Mononuclear cell (primary cell): Measurements from ENCODE around the gene PCDHB4. TPM values are rescaled to one million over a fixed set of nuclear protein-coding genes. Genes with fewer than 3 reads are reported as not detected.
"Not testable (repeated sequence)": the region's sequence is repeated elsewhere in the genome, so short reads cannot be mapped to it uniquely, and the experiment has no call there.

Experiments
- H3K27me3 ChIP-seq: 2 replicates; pipeline ENCODE4 v1.6.0; 2011; ENCODE audit warnings: low read length, control low read depth; ENCODE audit not compliant: insufficient read depth
- H3K4me1 ChIP-seq: 2 replicates; pipeline ENCODE4 v1.5.1; 2011; ENCODE audit warnings: mild to moderate bottlenecking, low read length, control low read depth; ENCODE audit not compliant: insufficient read depth
- H3K4me3 ChIP-seq: 2 replicates; pipeline ENCODE4 v1.5.1; 2011; ENCODE audit warnings: mild to moderate bottlenecking, low read length, moderate library complexity
- H3K9me3 ChIP-seq: 2 replicates; pipeline ENCODE4 v1.5.1; 2011; ENCODE audit warnings: low read depth, mild to moderate bottlenecking, control low read depth, low read length
- total RNA-seq: library from RNA; depleted of rRNA; stranded (reverse); fragments of >200 nt; gene quantifications from one replicate; pipeline ENCODE4 v1.2.3, GENCODE V29; 2012

Gene PCDHB4
- total RNA-seq = not detected

GRCh38 chr5:141121563-141121962, at the start of gene PCDHB4:
TSS of gene PCDHB4 (plus strand) at chr5:141121818. CDS start at chr5:141121999, 181 bp downstream.
- H3K9me3 ChIP-seq = peaks cover 3% of the 10 kb centered on the region
- no peaks in the 10 kb centered on the region for H3K4me1 ChIP-seq
- peaks cover 15% of the 10 kb centered on the region for H3K27me3 ChIP-seq
- no peak within 1 kb of the TSS for H3K4me3 ChIP-seq

DNA sequence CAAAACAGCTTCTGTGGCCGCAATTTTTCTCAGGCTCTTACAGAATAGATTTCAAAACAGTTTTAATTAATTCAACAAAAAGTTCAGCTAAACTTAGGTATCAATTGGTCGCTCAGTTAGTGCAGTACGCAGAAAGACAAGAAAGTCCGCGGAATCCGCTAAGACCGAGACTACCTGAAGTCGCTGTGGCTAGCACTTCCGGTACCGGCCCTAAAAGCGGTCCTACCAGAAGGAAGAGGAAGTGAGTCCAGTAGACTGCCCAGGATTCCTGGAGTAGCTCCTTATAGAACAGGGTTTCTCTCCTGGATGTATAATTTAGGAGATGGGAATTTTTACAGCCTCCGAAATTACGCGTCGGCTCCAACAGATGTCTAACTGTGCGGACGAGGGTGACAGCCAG, 43.8 kb upstream of the PCDHB4 start:
- H3K9me3 ChIP-seq = peaks cover 8% of the 10 kb centered on the region
- no peak overlapping the region for H3K4me3 ChIP-seq
- no peaks in the 10 kb centered on the region for H3K4me1 ChIP-seq
- peaks cover 4% of the 10 kb centered on the region for H3K27me3 ChIP-seq

GRCh38 chr5:141082228-141082627, 39.4 kb upstream of the PCDHB4 start:
- Histone ChIP-seq H3K27me3 (peaks cover 12% of the 10 kb centered on the region), H3K4me1 (no peaks in the 10 kb centered on the region), H3K4me3 (no peak overlapping the region), H3K9me3 (peaks cover 4% of the 10 kb centered on the region)

- H3K4me1 ChIP-seq = no peaks in the 10 kb centered on the region
- peak overlapping the region; percentile 17 for H3K4me3 ChIP-seq
- peaks cover 17% of the 10 kb centered on the region for H3K27me3 ChIP-seq
- H3K9me3 ChIP-seq = peaks cover 4% of the 10 kb centered on the region
Observed at GRCh38 chr5:141084487-141084989, 37.1 kb upstream of the PCDHB4 start.

GRCh38 chr5:141094481-141095262, 26.9 kb upstream of the PCDHB4 start, which contains the start of gene PCDHB2:
TSS of gene PCDHB2 (plus strand) at chr5:141094615. CDS start at chr5:141094791, 176 bp downstream.
- Histone ChIP-seq H3K4me3 (no peak within 1 kb of the TSS), H3K9me3 (peaks cover 5% of the 10 kb centered on the region), H3K27me3 (peaks cover 28% of the 10 kb centered on the region), H3K4me1 (no peaks in the 10 kb centered on the region)

GRCh38 chr5:141095263-141095641, 26.4 kb upstream of the PCDHB4 start:
- no peaks in the 10 kb centered on the region for H3K4me1 ChIP-seq
- peaks cover 28% of the 10 kb centered on the region for H3K27me3 ChIP-seq
- peaks cover 5% of the 10 kb centered on the region for H3K9me3 ChIP-seq
- H3K4me3 ChIP-seq = no peak overlapping the region

GRCh38 chr5:141096181-141096580, 25.4 kb upstream of the PCDHB4 start:
- H3K27me3 ChIP-seq = peaks cover 33% of the 10 kb centered on the region
- H3K4me1 ChIP-seq, H3K4me3 ChIP-seq, H3K9me3 ChIP-seq: not testable (repeated sequence)

DNA sequence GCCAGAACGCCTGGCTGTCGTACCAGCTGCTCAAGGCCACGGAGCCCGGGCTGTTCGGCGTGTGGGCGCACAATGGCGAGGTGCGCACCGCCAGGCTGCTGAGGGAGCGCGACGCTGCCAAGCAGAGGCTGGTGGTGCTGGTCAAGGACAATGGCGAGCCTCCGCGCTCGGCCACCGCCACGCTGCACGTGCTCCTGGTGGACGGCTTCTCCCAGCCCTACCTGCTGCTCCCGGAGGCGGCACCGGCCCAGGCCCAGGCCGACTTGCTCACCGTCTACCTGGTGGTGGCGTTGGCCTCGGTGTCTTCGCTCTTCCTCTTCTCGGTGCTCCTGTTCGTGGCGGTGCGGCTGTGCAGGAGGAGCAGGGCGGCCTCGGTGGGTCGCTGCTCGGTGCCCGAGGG, 25.0 kb upstream of the PCDHB4 start:
- peaks cover 33% of the 10 kb centered on the region for H3K27me3 ChIP-seq
- H3K4me1 ChIP-seq, H3K9me3 ChIP-seq, H3K4me3 ChIP-seq: not testable (repeated sequence)

GRCh38 chr5:141100243-141100805, 21.3 kb upstream of the PCDHB4 start, which contains the start of gene PCDHB3:
TSS of gene PCDHB3 (plus strand) at chr5:141100473. CDS start at chr5:141100650, 177 bp downstream.
- Histone ChIP-seq H3K9me3 (no peaks in the 10 kb centered on the region), H3K4me3 (no peak within 1 kb of the TSS), H3K27me3 (peaks cover 10% of the 10 kb centered on the region), H3K4me1 (no peaks in the 10 kb centered on the region)

GRCh38 chr5:141101059-141101458, 20.6 kb upstream of the PCDHB4 start:
- peaks cover 6% of the 10 kb centered on the region for H3K27me3 ChIP-seq
- no peak overlapping the region for H3K4me3 ChIP-seq
- H3K9me3 ChIP-seq = no peaks in the 10 kb centered on the region
- H3K4me1 ChIP-seq = no peaks in the 10 kb centered on the region

DNA sequence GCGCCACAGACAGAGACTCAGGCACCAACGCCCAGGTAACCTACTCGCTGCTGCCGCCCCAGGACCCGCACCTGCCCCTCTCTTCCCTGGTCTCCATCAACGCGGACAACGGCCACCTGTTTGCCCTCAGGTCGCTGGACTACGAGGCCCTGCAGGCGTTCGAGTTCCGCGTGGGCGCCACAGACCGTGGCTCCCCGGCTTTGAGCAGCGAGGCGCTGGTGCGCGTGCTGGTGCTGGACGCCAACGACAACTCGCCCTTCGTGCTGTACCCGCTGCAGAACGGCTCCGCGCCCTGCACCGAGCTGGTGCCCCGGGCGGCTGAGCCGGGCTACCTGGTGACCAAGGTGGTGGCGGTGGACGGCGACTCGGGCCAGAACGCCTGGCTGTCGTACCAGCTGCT, 19.5 kb upstream of the PCDHB4 start:
- H3K9me3 ChIP-seq, H3K4me3 ChIP-seq, H3K4me1 ChIP-seq, H3K27me3 ChIP-seq: not testable (repeated sequence)

GRCh38 chr5:141102471-141102870, 19.1 kb upstream of the PCDHB4 start:
- H3K9me3 ChIP-seq, H3K4me1 ChIP-seq, H3K27me3 ChIP-seq: not testable (repeated sequence)

GRCh38 chr5:141105350-141105749, 16.3 kb upstream of the PCDHB4 start:
- Histone ChIP-seq H3K4me3 (no peak overlapping the region), H3K4me1 (no peaks in the 10 kb centered on the region), H3K27me3 (peaks cover 5% of the 10 kb centered on the region), H3K9me3 (no peaks in the 10 kb centered on the region)

More at GRCh38 chr5:141102471-141102870, 19.1 kb upstream of the PCDHB4 start:
- H3K4me3 ChIP-seq = not testable (repeated sequence)

DNA sequence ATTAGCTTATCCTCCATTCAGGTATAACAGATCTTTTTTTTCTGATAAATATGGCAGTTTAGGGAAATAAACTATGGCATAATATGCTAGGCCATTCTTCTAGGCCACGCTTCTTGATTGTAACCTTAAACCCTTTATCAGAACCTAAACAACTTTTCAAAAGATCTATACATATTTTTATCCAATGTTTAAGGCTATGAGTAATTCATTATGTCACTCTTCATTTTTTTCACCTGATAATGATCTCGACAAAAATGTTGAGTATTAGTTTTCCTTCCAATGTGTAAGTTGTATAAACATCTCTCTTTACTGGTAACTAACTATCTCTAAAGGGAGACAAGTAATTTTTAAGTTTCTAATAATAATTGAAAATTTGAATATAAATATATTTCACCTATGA, 2.4 kb upstream of the PCDHB4 start:
- peaks cover 12% of the 10 kb centered on the region for H3K27me3 ChIP-seq
- H3K4me3 ChIP-seq = no peak overlapping the region
- no peaks in the 10 kb centered on the region for H3K4me1 ChIP-seq
- peaks cover 21% of the 10 kb centered on the region for H3K9me3 ChIP-seq

DNA sequence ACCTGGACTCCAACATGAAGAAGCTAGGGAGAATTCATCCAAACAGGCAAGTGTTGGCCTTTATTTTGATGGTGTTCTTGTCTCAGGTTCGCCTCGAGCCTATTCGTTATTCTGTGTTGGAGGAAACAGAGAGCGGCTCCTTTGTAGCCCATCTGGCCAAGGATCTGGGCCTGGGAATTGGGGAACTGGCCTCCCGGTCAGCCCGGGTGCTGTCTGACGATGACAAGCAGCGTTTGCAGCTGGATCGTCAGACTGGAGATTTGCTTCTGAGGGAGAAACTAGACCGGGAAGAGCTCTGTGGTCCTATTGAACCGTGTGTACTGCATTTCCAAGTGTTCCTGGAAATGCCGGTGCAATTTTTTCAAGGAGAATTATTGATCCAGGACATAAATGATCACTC, 367 bp downstream of the PCDHB4 start:
- Histone ChIP-seq H3K27me3 (peaks cover 15% of the 10 kb centered on the region), H3K4me3 (no peak overlapping the region), H3K4me1 (no peaks in the 10 kb centered on the region), H3K9me3 (no peaks in the 10 kb centered on the region)
